ENCODE results near the gene CASQ2.

- TF ChIP-seq, protein P1, sequence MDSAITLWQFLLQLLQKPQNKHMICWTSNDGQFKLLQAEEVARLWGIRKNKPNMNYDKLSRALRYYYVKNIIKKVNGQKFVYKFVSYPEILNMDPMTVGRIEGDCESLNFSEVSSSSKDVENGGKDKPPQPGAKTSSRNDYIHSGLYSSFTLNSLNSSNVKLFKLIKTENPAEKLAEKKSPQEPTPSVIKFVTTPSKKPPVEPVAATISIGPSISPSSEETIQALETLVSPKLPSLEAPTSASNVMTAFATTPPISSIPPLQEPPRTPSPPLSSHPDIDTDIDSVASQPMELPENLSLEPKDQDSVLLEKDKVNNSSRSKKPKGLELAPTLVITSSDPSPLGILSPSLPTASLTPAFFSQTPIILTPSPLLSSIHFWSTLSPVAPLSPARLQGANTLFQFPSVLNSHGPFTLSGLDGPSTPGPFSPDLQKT (CRISPR knock-in tag; IDR thresholded peaks at IDR 0.05; ENCODE audit: borderline replicate concordance), result no peak
- TF ChIP-seq MTA1 (CRISPR knock-in tag; IDR thresholded peaks at IDR 0.05; ENCODE audit: borderline replicate concordance) (no peak), TRIM24 (CRISPR knock-in tag; IDR thresholded peaks at IDR 0.05) (no peak), NBN (conservative IDR thresholded peaks at IDR 0.05) (no peak), PHF20 (CRISPR knock-in tag; IDR thresholded peaks at IDR 0.05) (no peak), HOXA5 (CRISPR knock-in tag; IDR thresholded peaks at IDR 0.05) (no peak), PBX3 (CRISPR knock-in tag; IDR thresholded peaks at IDR 0.05; ENCODE audit: borderline replicate concordance) (no peak), ZZZ3 (CRISPR knock-in tag; IDR thresholded peaks at IDR 0.05; ENCODE audit: borderline replicate concordance) (no peak), CBFB (CRISPR knock-in tag; IDR thresholded peaks at IDR 0.05) (no peak), EP300 (IDR thresholded peaks at IDR 0.05; ENCODE audit: low read depth in 2 of 2, low read length in 2 of 2) (no peak), EP300 (CRISPR knock-in tag; IDR thresholded peaks at IDR 0.05; ENCODE audit: borderline replicate concordance) (no peak), ELF3 (CRISPR knock-in tag; IDR thresholded peaks at IDR 0.05) (no peak)
- TF ChIP-seq, protein P2, sequence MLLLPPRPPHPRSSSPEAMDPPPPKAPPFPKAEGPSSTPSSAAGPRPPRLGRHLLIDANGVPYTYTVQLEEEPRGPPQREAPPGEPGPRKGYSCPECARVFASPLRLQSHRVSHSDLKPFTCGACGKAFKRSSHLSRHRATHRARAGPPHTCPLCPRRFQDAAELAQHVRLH (CRISPR knock-in tag; IDR thresholded peaks at IDR 0.05; ENCODE audit: borderline replicate concordance, low read depth), result no peak
Measured at GRCh38 chr1:115791816-115792215, 23.3 kb upstream of the CASQ2 start.
